Retinal pigment epithelial cell (primary cell): Measurements from ENCODE around the gene ZC3H14.

Experiments
- DNase-seq: peaks from one replicate; pipeline ENCODE4 v3.0.0-alpha.2; 2010; ENCODE audit warnings: low read depth
- H3K4me3 ChIP-seq: 2 replicates; pipeline ENCODE4 v1.5.1; 2011; ENCODE audit warnings: mild to moderate bottlenecking, low read length, control low read depth, moderate library complexity
- TF ChIP-seq, protein P1 (sequence below): conservative IDR thresholded peaks from 2 replicates; pipeline ENCODE4 v1.5.1; 2011; ENCODE audit warnings: low read depth, low read length, control low read depth, inconsistent platforms

The ZC3H14 gene

DNA sequence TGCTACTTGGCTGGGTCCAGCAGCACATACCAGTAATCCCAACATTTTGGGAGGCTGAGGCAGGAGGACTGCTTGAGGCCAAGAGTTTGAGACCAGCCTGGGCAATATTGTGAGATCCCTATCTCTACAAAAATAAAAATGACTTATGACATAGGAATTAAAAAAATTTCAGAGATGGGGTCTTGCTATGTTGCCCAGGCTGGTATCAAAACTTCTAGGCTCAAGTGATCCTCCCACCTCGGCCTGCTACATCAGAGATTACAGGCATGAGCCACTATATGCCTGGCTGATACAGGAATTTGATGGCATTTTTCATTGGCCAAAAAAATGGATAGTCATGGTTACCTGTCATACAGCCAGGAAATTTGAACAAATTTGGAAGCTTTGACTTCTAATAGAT, 54.6 kb downstream of the ZC3H14 start:
- TF ChIP-seq, protein P1, sequence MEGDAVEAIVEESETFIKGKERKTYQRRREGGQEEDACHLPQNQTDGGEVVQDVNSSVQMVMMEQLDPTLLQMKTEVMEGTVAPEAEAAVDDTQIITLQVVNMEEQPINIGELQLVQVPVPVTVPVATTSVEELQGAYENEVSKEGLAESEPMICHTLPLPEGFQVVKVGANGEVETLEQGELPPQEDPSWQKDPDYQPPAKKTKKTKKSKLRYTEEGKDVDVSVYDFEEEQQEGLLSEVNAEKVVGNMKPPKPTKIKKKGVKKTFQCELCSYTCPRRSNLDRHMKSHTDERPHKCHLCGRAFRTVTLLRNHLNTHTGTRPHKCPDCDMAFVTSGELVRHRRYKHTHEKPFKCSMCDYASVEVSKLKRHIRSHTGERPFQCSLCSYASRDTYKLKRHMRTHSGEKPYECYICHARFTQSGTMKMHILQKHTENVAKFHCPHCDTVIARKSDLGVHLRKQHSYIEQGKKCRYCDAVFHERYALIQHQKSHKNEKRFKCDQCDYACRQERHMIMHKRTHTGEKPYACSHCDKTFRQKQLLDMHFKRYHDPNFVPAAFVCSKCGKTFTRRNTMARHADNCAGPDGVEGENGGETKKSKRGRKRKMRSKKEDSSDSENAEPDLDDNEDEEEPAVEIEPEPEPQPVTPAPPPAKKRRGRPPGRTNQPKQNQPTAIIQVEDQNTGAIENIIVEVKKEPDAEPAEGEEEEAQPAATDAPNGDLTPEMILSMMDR = no peak
- H3K4me3 ChIP-seq = no peak overlapping the region
- DNase-seq = no peak

GRCh38 chr14:88618476-88618875, 55.6 kb downstream of the ZC3H14 start:
- TF ChIP-seq, protein P1 = no peak
- DNase-seq = no peak
- H3K4me3 ChIP-seq = no peak overlapping the region

DNA sequence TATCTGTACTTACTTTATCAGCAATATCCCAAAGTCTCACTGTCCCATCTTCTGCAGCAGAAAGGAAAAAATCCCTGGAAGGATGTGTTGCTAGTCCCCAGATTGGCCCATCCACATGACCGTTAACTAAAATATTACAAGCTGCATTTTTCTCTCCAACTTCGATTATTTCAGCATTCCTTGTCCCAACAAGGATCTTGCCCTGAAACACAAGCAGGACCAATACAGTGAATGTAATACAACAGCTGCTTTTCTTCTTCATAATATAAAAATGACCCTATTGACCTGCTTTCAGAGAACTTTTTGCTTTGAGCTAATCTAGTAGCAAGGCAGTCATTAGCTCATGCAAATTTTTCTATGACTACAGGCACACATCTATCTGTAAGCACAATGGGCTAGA, 58.3 kb downstream of the ZC3H14 start:
- no peak for DNase-seq
- TF ChIP-seq, protein P1 = no peak

GRCh38 chr14:88625671-88626070, 62.8 kb downstream of the ZC3H14 start:
- no peak overlapping the region for H3K4me3 ChIP-seq
- DNase-seq = no peak
- TF ChIP-seq, protein P1 = no peak

More for the DNA sequence above, 58.3 kb downstream of the ZC3H14 start:
- H3K4me3 ChIP-seq = no peak overlapping the region

- DNase-seq = no peak
- H3K4me3 ChIP-seq = no peak overlapping the region
- TF ChIP-seq, protein P1 = no peak
Measured at GRCh38 chr14:88628033-88628432, 65.2 kb downstream of the ZC3H14 start.

DNA sequence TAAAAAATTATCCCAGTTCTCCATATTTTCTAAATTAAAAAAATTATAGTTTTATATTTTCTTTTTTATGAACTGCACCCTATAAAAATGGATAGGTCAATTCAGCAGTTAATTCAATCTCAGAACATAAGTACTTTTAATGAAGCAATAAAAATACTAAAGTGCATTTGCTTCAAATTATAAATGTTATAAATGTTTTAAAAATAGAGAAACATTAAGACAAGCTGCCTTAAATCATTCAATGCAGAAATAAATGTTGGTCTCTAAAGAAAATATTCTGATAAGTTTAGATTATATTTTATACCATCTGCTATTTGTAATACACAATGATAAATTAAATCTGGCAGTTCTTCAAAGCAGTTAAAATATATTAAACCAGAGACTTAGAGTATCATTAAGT, 65.6 kb downstream of the ZC3H14 start:
- TF ChIP-seq, protein P1 = no peak

GRCh38 chr14:88630565-88630964, 67.7 kb downstream of the ZC3H14 start:
- H3K4me3 ChIP-seq = no peak overlapping the region
- peak; percentile 7 for DNase-seq
- TF ChIP-seq, protein P1 = no peak

More for the DNA sequence above, 65.6 kb downstream of the ZC3H14 start:
- no peak overlapping the region for H3K4me3 ChIP-seq
- DNase-seq = no peak
